Activated T-cell treated with anti-CD3 and anti-CD28 coated beads, Interleukin-2, amount 50 U/mL, for 1 hour (primary cell): ENCODE data around the gene RAB30.

ENCODE experiments used
- DNase-seq: peaks from one replicate; pipeline ENCODE4 v3.0.0-alpha.2; 2020

Gene RAB30

DNA sequence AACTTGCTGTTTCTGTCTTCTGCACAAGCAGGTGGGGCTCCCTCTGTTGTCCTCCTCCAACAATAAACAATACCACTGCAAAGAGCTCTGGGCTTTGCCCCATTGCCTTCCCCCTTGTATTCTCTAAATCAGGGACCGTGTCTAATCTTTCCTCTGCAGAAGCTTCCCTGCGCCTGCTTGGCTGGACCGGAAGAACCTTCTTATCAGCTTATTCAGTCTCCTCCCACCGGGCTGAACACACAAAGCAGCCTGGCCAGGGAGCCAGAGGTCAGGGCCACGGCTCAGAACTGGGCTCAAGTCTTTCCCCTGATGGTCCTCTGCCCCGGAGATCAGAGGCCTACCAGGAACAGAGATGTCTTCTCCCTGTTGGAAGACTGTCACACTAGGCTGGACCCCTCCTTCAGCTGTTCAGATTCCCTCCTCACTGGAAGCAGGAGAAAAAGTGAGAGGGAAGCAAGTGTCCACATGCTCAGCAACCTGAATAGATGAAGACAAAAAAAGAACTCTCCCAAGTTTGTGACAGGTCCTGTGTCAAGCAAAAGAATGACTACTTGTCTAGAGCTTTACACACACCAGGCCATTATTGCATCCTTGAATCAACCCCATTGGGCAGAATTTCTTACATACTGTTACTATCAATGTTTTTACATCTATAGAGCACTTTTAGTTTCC, 63.7 kb downstream of the RAB30 start:
- DNase-seq: no peak

DNA sequence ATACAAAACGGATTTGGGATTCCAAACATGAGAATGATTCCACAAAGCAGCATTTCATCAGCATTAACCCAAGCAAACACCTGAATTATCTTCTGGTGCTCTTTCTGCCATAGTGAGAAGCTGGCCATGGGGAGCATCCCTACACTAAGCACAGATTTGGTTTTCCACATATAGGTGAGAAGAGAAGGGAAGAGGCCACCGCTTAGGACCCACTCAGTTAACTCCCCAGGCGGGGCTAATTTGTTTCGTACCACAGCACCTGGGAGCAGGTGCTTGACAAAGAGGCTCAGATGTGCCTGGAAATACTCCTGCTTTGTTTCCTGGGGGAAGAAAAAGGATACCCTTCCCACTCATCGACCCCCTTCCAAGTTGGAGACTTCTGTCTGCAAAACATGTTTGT, 64.2 kb downstream of the RAB30 start:
- DNase-seq: no peak

DNA sequence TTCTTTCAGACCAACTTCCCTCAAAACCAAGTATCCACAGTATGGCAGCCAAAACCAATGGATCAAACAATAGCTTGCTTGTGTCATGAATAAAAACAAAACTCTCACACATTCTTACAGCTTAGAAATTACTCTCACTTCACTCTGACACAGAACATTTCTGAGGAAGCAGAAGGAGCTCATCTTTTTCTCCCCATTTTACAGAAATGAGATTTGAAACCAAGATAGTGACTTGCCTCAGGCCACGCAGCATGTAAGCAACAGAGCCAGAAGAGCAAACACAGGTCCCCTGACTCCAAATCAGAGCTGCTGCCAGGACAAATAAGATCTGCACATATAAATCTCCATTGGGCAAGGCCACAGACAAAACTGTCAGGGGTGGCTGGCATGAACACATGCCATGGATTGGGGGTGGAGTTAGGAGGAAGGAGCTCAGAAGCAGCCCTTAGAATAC, 64.8 kb downstream of the RAB30 start:
- DNase-seq: no peak

DNA sequence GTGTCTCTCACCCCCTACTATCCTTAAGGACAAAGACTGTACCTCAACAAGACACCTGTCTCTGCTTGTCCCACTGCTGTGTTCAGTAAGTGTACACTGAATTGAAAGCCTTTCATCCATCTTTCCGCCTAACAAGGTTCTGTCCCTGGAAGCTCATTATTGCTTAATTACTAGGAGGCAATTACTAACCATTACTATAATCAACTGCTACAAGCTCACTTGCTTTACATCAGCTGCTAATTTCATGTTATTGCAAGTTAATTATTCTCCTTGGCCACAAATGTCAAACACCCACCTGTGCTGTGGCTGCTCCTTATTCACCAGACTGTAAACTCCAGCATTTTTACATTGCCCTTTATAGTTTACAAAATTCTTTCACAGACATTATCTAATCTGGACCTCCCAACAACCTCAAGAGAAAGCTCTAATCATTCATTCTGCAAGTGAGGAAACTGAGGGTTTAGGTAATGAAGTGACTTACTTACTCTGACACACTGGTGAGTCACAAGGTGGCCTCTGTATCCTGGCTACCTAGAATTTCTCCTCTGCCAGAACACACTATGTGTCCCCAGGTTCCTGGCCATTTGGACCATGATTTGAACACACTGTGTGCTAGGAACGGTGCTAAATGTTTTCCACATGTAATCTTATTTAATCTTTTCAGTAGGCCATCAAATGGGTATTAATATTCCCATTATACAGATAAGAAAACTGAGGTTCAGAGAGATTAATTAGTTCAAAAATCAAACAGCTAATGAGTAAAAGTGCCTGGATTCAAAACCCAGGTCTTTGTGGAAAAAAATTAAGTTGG, 66.7 kb downstream of the RAB30 start:
- no peak for DNase-seq

DNA sequence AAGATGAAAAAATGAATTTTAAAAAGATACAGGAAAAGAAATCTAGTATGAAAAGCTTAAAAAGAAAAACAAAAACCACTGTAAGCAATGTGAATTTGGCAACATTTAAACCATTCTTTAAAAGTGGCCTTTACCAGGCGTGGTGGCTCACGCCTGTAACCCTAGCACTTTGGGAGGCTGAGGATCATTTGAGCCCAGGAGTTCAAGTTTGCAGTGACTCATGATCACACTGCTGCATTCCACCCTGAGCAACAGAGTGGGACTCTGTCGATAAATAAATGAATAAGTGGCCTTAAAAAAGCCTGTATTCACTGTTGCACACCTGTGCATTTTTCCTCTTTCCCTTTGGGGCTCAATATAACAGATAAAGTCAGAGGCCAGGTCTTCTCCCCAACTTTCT, 69.2 kb downstream of the RAB30 start:
- DNase-seq: no peak

DNA sequence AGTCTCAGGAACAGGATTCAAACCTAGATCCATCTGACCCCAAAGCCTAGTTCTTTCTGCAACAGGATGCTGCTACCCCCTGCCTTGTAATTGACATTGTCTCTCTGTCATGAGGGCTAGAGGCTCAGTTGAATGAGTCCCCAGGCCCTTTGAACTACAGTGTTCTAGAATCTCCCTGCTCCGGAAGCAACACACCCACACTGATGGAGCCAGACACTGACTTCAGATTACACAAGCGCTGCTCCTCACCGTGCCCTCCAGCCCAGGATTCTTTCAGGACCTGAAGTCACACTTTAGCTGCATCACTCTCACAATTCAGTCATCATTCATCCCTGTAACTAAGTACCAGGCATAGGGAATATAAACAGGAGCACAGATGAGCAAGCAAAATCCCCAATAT, 69.6 kb downstream of the RAB30 start:
- DNase-seq: no peak

DNA sequence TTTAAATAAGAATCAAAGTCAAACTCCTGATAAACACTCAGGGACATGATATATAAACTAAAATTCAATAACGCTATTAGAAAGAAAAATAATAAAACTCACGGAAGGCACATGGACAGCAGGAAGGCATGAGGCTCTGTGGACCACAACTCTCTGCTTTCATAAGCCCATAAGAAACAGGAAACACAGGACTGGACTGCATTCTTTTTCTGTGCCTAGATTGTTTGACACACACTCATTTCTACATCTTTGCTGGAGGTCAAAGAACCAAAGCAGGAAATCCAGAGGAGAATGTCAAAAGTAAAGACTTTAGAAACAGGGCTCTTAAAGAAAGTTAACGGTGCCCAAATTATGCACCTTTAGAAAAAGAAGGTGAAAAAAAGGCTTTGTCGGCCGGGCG, 71.3 kb downstream of the RAB30 start:
- DNase-seq: no peak

DNA sequence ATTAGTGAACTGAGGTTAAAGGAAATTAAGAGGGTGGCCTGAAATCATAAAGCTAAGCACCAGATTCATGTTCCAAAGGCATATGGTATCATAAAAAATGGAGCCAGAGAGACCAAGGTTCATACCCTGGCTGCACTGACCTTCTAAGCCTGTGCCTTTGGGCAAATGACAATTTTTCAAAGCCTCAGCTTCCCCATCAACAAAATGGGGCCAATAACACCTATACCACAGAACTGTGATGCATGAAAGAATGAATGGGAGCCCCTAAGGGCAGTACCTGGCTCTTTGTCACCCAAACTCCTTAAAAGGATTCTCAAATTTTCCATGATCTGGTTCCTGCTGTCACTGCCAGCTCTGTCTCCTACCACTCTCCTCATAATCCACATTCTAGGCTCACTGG, 72.5 kb downstream of the RAB30 start:
- DNase-seq: no peak

DNA sequence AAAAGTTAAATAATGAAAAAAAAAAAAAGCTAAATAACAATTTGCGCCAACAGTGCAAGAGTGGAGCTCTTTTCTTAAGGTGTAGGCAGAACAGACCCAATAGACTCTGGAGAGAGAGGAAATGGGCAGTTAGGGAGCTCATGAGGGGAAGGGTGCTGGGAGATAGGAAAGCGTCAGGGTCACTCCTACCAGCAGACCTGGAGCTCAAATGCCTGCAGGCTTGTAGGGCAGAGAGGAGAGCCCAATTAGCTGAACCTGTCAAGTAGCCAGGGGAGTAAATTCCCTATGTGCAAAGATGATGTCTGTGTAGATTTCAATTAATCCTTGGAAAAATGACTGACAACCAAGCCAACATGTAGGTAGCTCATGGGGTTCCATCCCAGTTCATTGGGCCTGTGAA, 73.0 kb downstream of the RAB30 start:
- no peak for DNase-seq

DNA sequence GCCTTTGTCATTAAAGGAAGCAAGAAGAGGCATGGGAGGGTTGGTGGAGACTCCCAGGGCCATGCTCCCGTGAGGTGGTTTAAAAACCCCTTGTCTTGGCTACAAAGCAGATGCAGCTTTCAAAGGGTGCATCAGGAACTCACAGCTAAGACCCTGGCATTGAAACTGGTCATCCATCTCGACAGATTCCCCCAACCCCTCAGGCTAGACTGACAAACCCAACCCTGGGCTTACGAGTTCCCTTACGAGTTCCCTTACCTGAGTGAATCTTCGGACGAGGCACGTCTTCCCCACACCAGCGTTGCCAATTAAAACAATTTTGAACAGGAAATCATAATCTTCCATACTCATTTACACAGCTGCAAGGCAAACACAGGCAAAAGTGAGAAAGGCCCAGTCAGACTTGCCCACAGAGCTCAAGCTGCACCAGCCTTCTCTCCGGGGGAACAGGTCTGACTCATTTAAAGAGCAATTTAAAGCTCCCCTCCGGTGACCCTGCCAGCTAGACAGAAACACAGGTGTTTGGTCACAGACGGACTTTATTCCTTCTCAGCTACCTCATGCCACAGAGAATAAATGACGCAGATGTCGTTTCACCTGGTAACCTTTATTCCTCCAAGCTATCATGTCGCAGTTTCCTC, 74.6 kb downstream of the RAB30 start:
- DNase-seq: no peak

DNA sequence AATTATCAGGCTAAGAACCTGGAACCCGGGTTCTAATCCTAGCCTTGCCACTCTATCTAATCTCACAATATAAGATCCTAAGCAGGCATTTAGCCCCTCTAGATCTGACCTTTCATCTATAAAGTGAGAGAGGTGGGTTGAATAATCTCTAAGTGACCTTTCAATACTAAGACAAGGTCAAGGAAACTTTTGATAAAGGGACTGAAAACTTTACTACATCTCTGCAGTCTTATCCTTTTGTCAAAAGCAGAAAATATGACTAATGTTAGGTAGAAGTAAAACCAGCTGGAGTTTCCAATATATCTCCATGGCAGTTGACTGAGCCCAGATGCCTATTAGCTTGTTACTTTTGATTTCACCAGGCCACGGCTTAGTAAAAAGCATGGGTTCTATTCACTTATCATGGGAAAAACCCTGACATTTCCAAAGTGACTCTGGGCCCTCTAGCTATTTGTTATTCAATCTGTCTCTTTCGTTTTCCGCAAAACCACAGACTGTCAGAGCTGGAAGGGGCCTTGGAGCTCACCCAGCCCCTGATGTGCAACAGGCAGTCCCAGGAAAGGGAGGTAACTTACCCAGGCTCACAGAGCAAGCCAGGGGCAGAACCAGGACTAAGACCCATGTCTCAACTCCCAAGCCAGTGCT, 75.8 kb downstream of the RAB30 start:
- DNase-seq: no peak

DNA sequence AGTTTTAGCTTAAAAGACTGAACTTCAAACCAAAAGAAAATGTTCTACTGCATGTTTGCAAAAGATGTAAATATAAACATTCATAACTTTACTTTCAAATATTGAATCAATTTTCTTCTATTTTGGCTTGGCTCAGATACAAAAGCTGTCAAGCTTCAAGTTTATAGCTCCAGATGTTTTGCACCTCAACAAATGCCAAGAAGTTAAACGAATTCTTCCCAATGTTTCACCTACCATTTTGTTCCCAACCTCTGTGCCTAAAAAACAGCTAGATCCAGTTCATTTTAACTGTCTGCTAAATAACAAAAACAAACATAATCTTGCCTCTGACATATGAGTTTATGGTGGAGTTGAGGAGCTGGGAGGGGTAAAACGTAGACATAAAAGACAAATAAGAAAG, 76.5 kb downstream of the RAB30 start:
- DNase-seq: no peak

DNA sequence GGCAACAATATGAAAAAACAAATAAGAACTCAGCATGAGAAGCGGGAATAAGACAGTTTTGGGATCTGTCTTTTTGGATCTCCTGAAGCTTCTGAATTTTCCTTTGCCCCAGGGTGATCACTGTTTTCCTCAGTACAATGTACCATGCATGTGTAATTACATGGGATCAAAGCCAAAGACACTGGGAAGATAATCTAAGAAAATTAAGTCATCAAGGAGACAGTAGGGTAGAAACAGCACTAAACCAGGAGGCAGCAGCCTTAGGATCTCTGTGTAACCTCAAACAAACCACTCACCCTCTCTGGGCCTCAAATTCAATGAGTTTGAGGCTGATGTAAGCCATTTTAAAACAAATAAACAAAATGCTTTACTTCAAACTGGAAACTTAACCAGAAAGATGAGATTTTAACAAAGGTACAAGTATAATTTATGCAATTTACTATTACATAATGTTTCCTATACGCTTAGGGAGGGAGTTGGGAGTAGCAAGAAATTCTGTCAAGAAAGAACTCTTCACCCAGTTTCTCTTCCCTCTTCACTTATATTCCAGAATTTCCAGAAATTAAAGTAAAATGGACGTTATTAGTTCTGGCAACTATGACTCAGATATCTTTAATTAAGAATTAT, 77.0 kb downstream of the RAB30 start:
- DNase-seq: no peak

DNA sequence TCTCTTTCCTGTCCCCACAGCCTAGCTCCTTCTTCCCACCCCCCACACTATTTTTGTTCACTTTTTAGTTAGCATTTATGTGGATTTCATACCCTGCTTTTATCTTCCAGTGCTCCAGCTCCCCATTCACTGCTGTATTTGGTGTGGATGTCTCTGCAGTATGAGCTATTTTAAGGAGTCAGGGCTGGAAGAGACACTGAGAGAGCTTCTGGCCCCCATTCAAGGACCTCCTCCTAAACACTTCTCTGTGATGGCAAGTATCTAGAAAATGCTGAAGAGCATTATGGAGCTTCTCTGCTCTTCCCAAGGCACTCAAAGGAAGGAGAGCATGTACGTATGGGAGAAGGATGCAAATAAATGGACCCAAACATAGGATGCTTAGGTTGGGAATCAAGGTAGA, 79.5 kb downstream of the RAB30 start:
- no peak for DNase-seq

DNA sequence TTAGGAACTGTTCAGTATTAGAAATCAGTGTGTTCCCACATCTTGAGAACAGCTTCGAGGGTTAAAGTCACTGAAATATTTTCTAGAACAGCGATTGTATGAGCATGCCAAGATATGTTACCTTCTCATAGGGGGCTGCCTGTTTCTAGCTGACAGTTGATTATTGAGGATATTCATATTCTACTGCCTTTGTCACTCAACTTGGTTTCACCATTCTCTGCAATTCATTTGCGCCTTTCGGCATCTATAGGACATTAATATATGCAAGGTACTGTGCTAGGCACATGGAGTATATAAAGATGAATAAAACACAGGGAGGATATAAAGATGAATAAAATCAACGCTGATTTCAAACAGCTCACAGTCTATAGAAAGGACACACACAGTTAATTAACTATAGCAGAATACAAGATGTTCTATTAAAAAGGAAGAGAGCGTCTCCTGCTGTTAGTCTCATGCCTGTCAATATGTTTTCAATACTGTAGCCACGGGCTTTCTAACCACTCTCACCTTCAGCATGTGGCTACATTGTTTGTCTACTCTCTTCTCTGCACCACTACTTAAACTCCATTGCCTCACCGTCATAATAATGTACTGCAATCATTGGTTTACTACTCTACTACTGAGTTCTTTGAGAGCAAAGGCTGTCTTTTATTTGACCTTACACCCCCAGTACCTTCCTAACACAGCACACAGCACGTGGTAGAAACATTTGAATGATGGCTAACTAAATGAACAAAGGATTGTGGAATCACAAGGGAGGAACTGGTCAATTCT, 81.9 kb downstream of the RAB30 start:
- no peak for DNase-seq

DNA sequence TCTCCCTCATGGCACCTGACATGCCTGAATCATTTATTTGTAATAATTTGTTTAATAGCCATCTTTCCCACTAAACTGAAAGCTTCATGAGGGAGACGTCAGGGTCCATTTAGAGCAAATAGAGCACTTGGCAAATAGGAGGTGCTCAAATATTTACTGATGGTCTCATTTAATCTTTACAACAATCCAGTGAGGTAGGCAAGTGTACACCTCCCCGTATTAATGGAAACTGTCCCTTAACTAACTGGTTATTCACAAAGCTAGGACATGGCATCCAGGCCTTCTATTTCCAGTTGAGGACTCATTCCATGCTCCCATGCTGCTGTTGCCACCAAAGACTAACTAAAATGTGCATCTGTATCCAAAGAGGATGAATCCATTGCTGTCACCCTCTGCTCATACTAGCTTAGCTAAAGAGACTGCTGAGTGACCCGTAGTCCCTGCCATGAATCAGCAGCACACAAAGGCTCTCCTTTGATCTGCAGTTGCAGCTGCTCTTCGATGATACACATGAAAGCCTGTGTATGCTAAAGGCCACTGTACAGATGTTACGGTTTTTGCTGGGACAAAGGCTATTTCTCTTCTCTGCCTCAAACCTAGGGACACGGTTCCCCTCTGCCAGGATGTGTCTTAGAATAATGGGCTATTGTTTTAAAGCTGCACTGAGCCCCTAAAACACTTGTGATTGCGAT, 82.6 kb downstream of the RAB30 start:
- no peak for DNase-seq

DNA sequence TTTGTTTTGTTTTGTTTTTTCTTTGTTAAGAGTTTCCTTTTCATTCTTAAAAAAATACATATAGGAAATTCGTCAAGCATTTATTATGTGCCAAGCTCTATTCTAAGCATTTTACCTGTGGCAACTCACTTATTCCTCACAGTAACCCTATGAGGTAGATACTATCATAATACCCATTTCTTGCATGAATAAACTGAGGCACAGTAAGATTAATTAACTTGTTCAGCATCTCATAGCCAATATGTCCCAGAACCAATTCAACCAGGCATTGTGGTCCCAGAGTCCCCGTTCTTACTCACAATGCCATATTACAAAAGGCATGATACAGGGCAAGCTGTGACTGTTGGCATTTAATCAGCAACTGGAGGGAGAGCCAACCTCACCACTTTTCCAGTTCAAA, 83.7 kb downstream of the RAB30 start:
- DNase-seq: no peak

DNA sequence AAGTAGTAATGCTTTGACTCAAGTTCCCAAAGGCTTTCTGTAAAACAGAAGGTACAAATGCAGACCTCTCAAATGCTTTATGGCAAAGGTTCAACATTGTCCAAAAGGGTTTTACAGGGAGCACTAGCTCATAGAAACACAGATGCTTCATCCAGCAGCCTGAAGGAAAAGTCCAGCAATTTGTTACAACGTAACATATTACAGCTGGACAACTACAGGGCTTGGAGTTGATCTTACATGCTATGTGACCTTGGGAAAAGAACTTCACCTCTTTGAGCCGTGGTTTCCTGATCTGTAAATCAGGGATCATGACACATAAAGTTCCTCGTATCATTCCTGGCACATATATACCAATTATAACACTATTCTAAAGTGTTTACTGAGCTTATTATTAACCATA, 85.3 kb downstream of the RAB30 start:
- no peak for DNase-seq

DNA sequence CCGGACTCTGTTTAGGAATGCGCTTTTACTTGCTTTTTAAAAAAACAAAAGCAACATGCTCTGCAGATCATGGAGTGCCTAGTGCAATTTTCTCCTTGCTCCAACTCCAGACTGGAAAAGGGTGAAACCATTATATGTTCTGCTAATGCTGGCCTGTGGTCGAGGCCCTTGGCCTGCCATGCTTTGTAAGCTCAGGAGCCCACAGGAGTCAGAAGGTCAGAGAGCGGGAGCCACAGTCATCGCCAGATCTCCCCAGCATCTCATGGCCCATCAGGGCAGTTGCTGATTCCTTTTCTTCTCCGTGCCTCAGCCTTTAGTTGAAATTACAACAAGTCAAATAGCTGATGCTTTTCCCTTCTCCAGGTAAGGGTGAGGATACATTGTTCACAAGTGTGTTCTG, 89.8 kb downstream of the RAB30 start:
- no peak for DNase-seq

DNA sequence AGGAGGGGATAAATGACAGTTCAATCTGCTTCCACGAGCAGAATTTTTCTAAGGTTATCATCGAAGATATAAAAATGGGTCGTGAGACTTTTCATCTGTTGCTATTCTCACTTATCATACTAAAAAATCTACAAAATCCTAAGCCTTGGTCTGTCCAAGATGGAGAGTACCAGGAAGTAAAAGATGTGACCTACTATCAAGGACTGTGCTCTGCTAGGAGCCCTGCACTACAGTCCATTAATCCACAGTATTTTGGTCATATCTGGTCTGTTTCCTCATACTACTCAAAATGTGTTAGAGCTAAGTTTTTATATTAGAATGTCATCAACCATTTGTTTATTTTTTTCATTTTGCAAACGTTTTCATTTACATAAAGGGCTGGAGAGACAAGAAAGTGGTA, 90.8 kb downstream of the RAB30 start:
- DNase-seq: no peak

DNA sequence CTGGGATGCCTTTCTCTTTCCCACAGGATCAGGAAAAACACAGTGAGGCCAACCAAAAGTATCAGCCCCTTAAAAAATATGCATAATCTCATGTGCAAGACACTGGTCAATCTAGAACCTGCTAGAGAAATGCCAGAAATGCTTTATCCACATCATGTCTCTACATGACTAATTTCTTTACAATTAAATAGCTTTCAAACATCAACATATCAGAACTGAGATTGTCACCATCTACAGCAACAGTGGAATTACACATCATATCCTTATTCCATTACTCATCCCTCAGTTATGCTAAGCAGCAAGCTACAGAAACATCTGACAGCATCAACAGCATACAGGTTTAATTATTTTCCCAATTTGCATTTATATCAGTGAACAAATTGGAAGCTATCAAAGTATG, 91.4 kb downstream of the RAB30 start:
- DNase-seq: no peak

DNA sequence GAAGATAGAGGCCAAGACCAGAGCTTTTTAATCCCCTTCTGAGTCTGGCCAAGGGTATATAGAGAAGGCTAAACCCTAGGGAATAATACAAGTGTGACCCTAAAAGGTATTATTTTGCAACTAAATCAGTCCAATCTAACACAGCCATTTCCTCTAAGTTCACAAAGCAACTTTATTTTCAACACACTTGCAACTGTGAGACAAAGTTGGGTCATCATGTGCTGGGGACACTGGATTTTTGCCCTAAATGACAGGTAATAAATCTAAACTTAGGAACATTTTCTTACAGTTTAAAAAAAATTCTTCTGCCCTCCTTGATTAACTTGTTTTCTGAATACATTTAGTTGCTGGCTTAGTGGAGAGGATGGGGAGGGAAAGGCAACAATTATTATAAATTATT, 91.9 kb downstream of the RAB30 start:
- no peak for DNase-seq
